Endothelial cell of umbilical vein (primary cell): Measurements from ENCODE around the gene GLDN.

ENCODE experiments used
- CTCF ChIP-seq, 2 donors: IDR thresholded peaks; 1 replicate in 1 of 2; 2 replicates in 1 of 2; pipeline ENCODE4 v1.5.1; 2011; ENCODE audit warnings: low read length in 2 of 2, mild to moderate bottlenecking in 2 of 2, moderate library complexity in 2 of 2, control low read depth in 1 of 2, inconsistent platforms in 1 of 2, low read depth in 1 of 2; ENCODE audit not compliant: insufficient read depth in 1 of 2; ENCODE audit errors: extremely low read depth in 1 of 2
- EZH2 ChIP-seq: IDR thresholded peaks from 2 replicates; pipeline ENCODE4 v1.6.1; 2012; ENCODE audit warnings: borderline replicate concordance, low read depth, mild to moderate bottlenecking, moderate library complexity, low read length, inconsistent platforms; ENCODE audit not compliant: severe bottlenecking
- JUN ChIP-seq: IDR thresholded peaks from 2 replicates; pipeline ENCODE4 v1.6.1; 2011; ENCODE audit warnings: borderline replicate concordance, low read depth; ENCODE audit not compliant: insufficient read length, insufficient read depth
- POLR2A ChIP-seq: IDR thresholded peaks from 2 replicates; pipeline ENCODE4 v1.6.1; 2012; ENCODE audit warnings: low read depth, mild to moderate bottlenecking, control low read depth, low read length
- POLR2AphosphoS5 ChIP-seq: IDR thresholded peaks from 2 replicates; pipeline ENCODE4 v1.6.1; 2012; ENCODE audit warnings: low read depth, mild to moderate bottlenecking, control low read depth, low read length, moderate library complexity; ENCODE audit not compliant: insufficient read depth
- TF ChIP-seq, protein P1 (sequence below): IDR thresholded peaks from 2 replicates; pipeline ENCODE4 v1.6.1; 2011; ENCODE audit not compliant: insufficient read depth, insufficient read length

DNA sequence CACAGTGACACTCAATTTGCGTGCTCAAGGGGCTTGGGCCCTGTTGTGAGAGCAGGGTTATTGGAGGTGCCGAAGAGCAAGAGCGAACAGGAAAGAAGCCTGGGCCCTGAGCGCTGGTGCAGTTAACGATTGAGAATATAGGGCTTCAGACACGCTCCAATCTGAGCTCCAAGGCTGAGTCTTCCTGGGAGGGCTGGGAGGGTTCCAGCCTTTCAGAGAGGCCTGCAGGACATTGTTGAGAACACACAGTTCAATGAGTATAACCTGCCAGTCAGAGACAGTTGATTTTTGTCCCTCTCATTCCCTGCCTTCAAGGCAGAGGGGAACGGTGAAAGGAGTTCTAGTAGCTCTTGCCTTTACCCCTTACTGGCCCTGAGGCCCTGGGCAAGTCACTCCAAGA is 47.3 kb downstream of the GLDN start:
- no peak for TF ChIP-seq POLR2AphosphoS5
- TF ChIP-seq CTCF (IDR thresholded peaks at IDR 0.05; ENCODE audit: extremely low read depth in 1 of 2, insufficient read depth in 1 of 2, low read depth in 1 of 2, low read length in 2 of 2) = no peak
- no peak for TF ChIP-seq POLR2A
- no peak for TF ChIP-seq JUN
- no peak for TF ChIP-seq EZH2
- TF ChIP-seq, protein P1, sequence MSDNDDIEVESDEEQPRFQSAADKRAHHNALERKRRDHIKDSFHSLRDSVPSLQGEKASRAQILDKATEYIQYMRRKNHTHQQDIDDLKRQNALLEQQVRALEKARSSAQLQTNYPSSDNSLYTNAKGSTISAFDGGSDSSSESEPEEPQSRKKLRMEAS = no peak
